ENCODE data around the gene HOXA9. TPM values are rescaled to one million over a fixed set of nuclear protein-coding genes. Genes with fewer than 3 reads are reported as not detected.

Gene HOXA9
- polyA plus RNA-seq, 1 donor from 2014 or later: not detected

- Histone ChIP-seq H3K27ac (ENCODE audit: low read length) (no peak overlapping the region), H3K4me2 (ENCODE audit: low read length) (no peak overlapping the region), H3K79me2 (replicated peaks; ENCODE audit: insufficient read depth, low read length) (no peaks in the 10 kb centered on the region), H4K20me1 (ENCODE audit: insufficient read depth) (no peaks in the 10 kb centered on the region), H3K9ac (ENCODE audit: low read length) (no peak overlapping the region), H3K36me3 (ENCODE audit: insufficient read depth, low read length) (no peaks in the 10 kb centered on the region), H3F3A (ENCODE audit: insufficient read depth, low read length, poor library complexity, severe bottlenecking) (no peaks in the 10 kb centered on the region), H3K4me3 (ENCODE audit: low read length) (no peak overlapping the region), H3K27me3 (ENCODE audit: insufficient read depth, low read depth, low read length) (peaks cover 100% of the 10 kb centered on the region), H3K9me3 (ENCODE audit: low read length) (peaks cover 14% of the 10 kb centered on the region), H3K9me2 (ENCODE audit: insufficient read depth, low read length) (no peaks in the 10 kb centered on the region), H2AFZ (ENCODE audit: low read depth, low read length) (no peak overlapping the region)
- no peak for TF ChIP-seq EP300 (conservative IDR thresholded peaks at IDR 0.05; ENCODE audit: poor library complexity, severe bottlenecking)
- TF ChIP-seq CTCF (IDR thresholded peaks at IDR 0.05; ENCODE audit: poor library complexity, severe bottlenecking): no peak
- TF ChIP-seq RAD21 (conservative IDR thresholded peaks at IDR 0.05): no peak
- TF ChIP-seq POLR2AphosphoS5 (IDR thresholded peaks at IDR 0.05): no peak
- no peak for TF ChIP-seq SMC3 (conservative IDR thresholded peaks at IDR 0.05; ENCODE audit: poor library complexity)
- TF ChIP-seq EZH2 (IDR thresholded peaks at IDR 0.05; ENCODE audit: borderline replicate concordance, insufficient read depth, low read length, poor library complexity, severe bottlenecking): no peak
- TF ChIP-seq MXI1 (conservative IDR thresholded peaks at IDR 0.05; ENCODE audit: poor library complexity, severe bottlenecking): no peak
These were observed 16.5 kb upstream of the HOXA9 start for GRCh38 chr7:27181795-27182275.

- Histone ChIP-seq H3K36me3 (ENCODE audit: insufficient read depth, low read length) (no peaks in the 10 kb centered on the region), H3F3A (ENCODE audit: insufficient read depth, low read length, poor library complexity, severe bottlenecking) (no peaks in the 10 kb centered on the region), H3K27me3 (ENCODE audit: insufficient read depth, low read depth, low read length) (peaks cover 100% of the 10 kb centered on the region), H3K4me3 (ENCODE audit: low read length) (no peak overlapping the region), H3K9me3 (ENCODE audit: low read length) (peaks cover 10% of the 10 kb centered on the region), H3K27ac (ENCODE audit: low read length) (no peak overlapping the region), H2AFZ (ENCODE audit: low read depth, low read length) (no peak overlapping the region), H3K79me2 (replicated peaks; ENCODE audit: insufficient read depth, low read length) (no peaks in the 10 kb centered on the region), H3K4me2 (ENCODE audit: low read length) (no peak overlapping the region), H4K20me1 (ENCODE audit: insufficient read depth) (no peaks in the 10 kb centered on the region), H3K9ac (ENCODE audit: low read length) (no peak overlapping the region), H3K9me2 (ENCODE audit: insufficient read depth, low read length) (no peaks in the 10 kb centered on the region)
- TF ChIP-seq EP300 (conservative IDR thresholded peaks at IDR 0.05; ENCODE audit: poor library complexity, severe bottlenecking) (no peak), TAF1 (IDR thresholded peaks at IDR 0.05; ENCODE audit: low read depth) (no peak), SMC3 (conservative IDR thresholded peaks at IDR 0.05; ENCODE audit: poor library complexity) (no peak)
These were observed 15.4 kb upstream of the HOXA9 start for GRCh38 chr7:27180431-27181420.

DNA sequence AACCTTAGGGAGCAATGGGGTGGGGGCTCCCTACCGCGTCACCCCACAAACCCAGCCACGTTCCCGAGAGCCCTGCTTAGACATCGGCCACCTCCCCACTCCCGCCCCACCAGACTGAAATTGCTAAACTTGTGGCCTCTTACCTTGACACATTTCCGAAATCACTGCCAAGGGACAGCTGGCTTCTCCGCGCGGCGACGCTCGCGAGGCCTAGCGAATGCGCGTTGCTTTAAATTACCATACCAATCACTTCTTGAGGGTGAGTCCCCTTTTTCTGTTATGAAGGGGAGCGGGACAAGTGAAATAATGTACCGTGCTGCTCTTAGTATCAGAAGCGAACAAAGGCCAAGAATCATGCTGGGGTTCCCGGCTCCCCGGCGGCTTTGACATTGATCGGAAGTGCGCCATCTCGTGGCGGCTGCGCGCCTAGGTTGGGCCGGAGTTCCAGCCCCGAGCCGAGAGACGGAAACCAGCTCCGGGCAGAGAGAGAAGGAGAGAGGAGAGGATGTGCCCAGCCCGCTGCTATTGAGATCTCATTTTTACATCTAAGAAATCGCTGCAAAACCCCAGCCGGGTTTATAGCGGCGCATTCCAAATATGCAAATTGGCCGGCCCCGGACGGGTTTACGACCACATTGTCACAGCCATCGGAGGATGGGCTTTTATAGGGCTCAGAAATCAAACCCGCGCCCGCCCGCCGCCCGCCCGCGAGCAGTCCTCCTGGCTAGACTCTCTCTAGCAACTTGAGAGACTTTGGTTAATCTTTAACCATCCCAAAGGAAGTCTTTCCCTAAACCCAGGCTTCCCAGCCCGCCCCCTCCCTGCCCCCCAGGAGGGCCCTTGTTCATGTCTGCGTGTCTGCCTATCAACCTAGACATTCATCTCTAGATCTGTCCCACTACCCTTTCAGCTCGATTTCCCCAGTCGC lies 14.4 kb upstream of the HOXA9 start:
- Histone ChIP-seq H3K27me3 (ENCODE audit: insufficient read depth, low read depth, low read length) (peaks cover 100% of the 10 kb centered on the region), H3F3A (ENCODE audit: insufficient read depth, low read length, poor library complexity, severe bottlenecking) (no peaks in the 10 kb centered on the region), H3K36me3 (ENCODE audit: insufficient read depth, low read length) (no peaks in the 10 kb centered on the region), H3K27ac (ENCODE audit: low read length) (no peak overlapping the region), H3K9ac (ENCODE audit: low read length) (no peak overlapping the region), H3K9me2 (ENCODE audit: insufficient read depth, low read length) (no peaks in the 10 kb centered on the region), H3K4me2 (ENCODE audit: low read length) (no peak overlapping the region), H3K9me3 (ENCODE audit: low read length) (peaks cover 8% of the 10 kb centered on the region), H3K4me3 (ENCODE audit: low read length) (no peak overlapping the region), H4K20me1 (ENCODE audit: insufficient read depth) (no peaks in the 10 kb centered on the region), H3K79me2 (replicated peaks; ENCODE audit: insufficient read depth, low read length) (no peaks in the 10 kb centered on the region), H2AFZ (ENCODE audit: low read depth, low read length) (no peak overlapping the region)
- TF ChIP-seq REST (IDR thresholded peaks at IDR 0.05; ENCODE audit: borderline replicate concordance) (no peak), SMC3 (conservative IDR thresholded peaks at IDR 0.05; ENCODE audit: poor library complexity) (peak; percentile 32), CTCF (IDR thresholded peaks at IDR 0.05; ENCODE audit: poor library complexity, severe bottlenecking) (peak; percentile 54)

Measured in neural cell (in vitro differentiated cells).